Measurements from ENCODE around the gene ETS1. TPM values are rescaled to one million over a fixed set of nuclear protein-coding genes. Genes with fewer than 3 reads are reported as not detected.

Gene ETS1
- total RNA-seq, 1 donor from 2014 or later = 3.0 TPM

DNA sequence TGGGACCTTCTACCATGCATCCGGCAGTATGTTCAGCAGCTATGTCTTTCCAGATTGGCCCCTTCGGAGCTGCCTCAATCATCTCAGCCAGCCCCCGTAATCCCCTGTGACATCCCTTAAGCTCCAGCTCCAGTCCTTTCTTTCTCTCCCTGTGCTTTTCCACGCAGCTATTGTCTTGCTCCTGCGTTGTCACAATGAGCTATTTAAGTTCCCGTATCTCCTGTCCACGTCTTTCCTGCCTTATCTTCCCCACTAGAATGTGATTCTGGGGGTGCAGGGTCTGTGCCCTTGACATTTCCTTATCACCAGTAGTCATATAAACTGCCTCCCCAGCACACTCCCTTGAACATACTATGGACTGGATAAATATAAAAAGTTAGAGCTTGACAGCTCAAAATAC lies 5.1 kb upstream of the ETS1 start:
- H3K4me1 Mint-ChIP-seq (ENCODE audit: low read depth) = no peaks in the 10 kb centered on the region
- no peak for DNase-seq (ENCODE audit: low spot score, unreplicated experiment)
- TF ChIP-seq, protein P1, sequence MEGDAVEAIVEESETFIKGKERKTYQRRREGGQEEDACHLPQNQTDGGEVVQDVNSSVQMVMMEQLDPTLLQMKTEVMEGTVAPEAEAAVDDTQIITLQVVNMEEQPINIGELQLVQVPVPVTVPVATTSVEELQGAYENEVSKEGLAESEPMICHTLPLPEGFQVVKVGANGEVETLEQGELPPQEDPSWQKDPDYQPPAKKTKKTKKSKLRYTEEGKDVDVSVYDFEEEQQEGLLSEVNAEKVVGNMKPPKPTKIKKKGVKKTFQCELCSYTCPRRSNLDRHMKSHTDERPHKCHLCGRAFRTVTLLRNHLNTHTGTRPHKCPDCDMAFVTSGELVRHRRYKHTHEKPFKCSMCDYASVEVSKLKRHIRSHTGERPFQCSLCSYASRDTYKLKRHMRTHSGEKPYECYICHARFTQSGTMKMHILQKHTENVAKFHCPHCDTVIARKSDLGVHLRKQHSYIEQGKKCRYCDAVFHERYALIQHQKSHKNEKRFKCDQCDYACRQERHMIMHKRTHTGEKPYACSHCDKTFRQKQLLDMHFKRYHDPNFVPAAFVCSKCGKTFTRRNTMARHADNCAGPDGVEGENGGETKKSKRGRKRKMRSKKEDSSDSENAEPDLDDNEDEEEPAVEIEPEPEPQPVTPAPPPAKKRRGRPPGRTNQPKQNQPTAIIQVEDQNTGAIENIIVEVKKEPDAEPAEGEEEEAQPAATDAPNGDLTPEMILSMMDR (IDR thresholded peaks at IDR 0.05; ENCODE audit: unreplicated experiment) = no peak
- no peaks in the 10 kb centered on the region for H3K9me3 Mint-ChIP-seq (ENCODE audit: low read depth)
- H3K27ac Mint-ChIP-seq = no peak overlapping the region
- H3K36me3 Mint-ChIP-seq (ENCODE audit: insufficient read depth) = no peaks in the 10 kb centered on the region
- H3K4me3 Mint-ChIP-seq (ENCODE audit: low read depth) = no peak overlapping the region
- H3K27me3 Mint-ChIP-seq = peaks cover 91% of the 10 kb centered on the region

DNA sequence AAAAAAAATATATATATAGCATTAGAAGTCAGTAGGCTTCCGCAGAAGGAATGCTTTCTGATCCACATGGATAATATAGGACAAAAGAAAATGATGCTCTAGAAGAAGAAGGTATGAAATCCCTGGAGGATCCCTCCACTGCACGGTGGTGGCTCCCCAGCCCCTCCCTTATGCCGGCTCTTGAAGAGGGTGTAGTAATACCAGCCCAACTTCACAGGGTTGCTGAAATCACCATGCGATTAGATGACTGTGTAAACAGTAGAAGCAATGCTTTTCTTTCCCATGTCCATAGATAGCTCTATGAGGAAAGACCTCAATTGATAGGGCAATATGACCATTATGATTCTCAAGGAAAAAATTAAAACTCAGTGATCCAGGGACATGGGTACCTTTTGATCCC lies 3.2 kb upstream of the ETS1 start:
- H3K4me3 Mint-ChIP-seq (ENCODE audit: low read depth) = no peak overlapping the region
- TF ChIP-seq, protein P1 (IDR thresholded peaks at IDR 0.05; ENCODE audit: unreplicated experiment) = no peak
- no peaks in the 10 kb centered on the region for H3K4me1 Mint-ChIP-seq (ENCODE audit: low read depth)
- no peak for DNase-seq (ENCODE audit: low spot score, unreplicated experiment)
- H3K27me3 Mint-ChIP-seq = peaks cover 94% of the 10 kb centered on the region
- no peaks in the 10 kb centered on the region for H3K36me3 Mint-ChIP-seq (ENCODE audit: insufficient read depth)
- H3K9me3 Mint-ChIP-seq (ENCODE audit: low read depth) = no peaks in the 10 kb centered on the region
- no peak overlapping the region for H3K27ac Mint-ChIP-seq

DNA sequence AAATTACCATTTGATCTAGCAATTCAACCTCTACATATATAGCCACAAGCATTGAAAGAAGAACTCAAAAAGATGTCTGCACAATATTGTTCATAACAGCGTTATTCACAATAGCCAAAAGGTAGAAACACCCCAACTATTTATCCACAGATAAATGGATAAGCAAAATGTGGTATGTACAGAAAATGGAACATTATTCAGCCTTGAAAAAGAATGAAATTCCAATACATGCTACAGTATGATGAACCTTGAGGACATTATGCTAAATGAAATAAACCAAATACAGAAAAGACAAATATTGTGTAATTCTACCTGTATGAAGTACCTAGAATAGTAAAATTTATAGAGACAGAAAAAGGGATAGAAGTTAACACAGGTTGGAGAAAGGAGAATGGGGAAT lies 2.6 kb upstream of the ETS1 start:
- H3K4me3 Mint-ChIP-seq (ENCODE audit: low read depth) = no peak overlapping the region
- H3K9me3 Mint-ChIP-seq (ENCODE audit: low read depth) = no peaks in the 10 kb centered on the region
- DNase-seq (ENCODE audit: low spot score, unreplicated experiment) = no peak
- TF ChIP-seq, protein P1 (IDR thresholded peaks at IDR 0.05; ENCODE audit: unreplicated experiment) = no peak
- H3K36me3 Mint-ChIP-seq (ENCODE audit: insufficient read depth) = no peaks in the 10 kb centered on the region
- no peak overlapping the region for H3K27ac Mint-ChIP-seq
- H3K27me3 Mint-ChIP-seq = peaks cover 93% of the 10 kb centered on the region
- no peaks in the 10 kb centered on the region for H3K4me1 Mint-ChIP-seq (ENCODE audit: low read depth)

DNA sequence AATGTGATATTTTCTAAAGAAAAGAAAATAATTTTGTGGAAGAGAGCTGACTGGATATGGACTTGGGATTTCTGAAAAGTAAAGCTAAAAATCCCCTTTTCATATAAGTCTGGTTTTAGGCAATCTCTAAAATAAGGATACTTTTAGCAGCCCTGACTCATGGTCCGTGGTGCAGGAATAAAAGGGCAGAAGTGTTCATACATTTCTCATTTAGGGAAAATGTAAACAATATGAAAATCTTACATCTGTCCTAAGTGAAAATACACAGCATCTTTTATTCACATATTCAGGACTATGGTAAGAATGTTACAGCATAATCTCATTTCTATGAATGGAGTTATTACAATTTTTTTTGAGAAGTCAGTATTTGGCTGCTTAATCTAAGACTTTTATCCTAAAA lies 735 bp upstream of the ETS1 start:
- H3K27me3 Mint-ChIP-seq = peaks cover 93% of the 10 kb centered on the region
- H3K4me3 Mint-ChIP-seq (ENCODE audit: low read depth) = no peak overlapping the region
- TF ChIP-seq, protein P1 (IDR thresholded peaks at IDR 0.05; ENCODE audit: unreplicated experiment) = no peak
- no peak overlapping the region for H3K27ac Mint-ChIP-seq
- no peaks in the 10 kb centered on the region for H3K4me1 Mint-ChIP-seq (ENCODE audit: low read depth)
- no peaks in the 10 kb centered on the region for H3K36me3 Mint-ChIP-seq (ENCODE audit: insufficient read depth)
- DNase-seq (ENCODE audit: low spot score, unreplicated experiment) = no peak
- no peaks in the 10 kb centered on the region for H3K9me3 Mint-ChIP-seq (ENCODE audit: low read depth)

DNA sequence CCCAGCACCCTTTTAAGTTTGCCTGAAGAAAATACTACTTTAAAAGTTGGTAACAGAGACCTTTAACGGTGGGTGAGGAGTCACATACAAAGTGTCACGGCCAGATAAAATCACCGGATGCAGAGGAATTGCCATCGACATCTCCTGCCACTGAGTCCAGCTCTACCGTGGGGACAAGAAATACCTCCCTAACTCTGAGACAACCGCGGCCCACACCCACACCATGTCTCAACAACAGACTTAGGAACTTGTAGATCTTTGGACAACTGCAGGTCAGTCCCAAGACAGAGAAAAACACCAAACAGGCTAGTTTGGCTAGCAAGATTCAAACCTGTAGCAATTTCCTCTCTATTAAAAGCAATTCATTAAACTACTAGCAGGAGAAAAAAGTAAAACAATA lies 669 bp downstream of the ETS1 start:
- Mint-ChIP-seq H3K9me3 (ENCODE audit: low read depth) (no peaks in the 10 kb centered on the region), H3K27me3 (peaks cover 92% of the 10 kb centered on the region), H3K4me3 (ENCODE audit: low read depth) (no peak overlapping the region), H3K27ac (no peak overlapping the region), H3K4me1 (ENCODE audit: low read depth) (peaks cover 1% of the 10 kb centered on the region), H3K36me3 (ENCODE audit: insufficient read depth) (no peaks in the 10 kb centered on the region)
- DNase-seq (ENCODE audit: low spot score, unreplicated experiment) = no peak
- TF ChIP-seq, protein P1 (IDR thresholded peaks at IDR 0.05; ENCODE audit: unreplicated experiment) = no peak
